Suprapubic skin (tissue), 3 donors: Measurements from ENCODE around the gene GPR149.

Source experiments
- POLR2AphosphoS5 ChIP-seq, 3 donors: sonication (generic); formaldehyde crosslinking; IDR thresholded peaks; one replicate each; pipeline ENCODE4 v1.6.1; 2017; ENCODE audit warnings: antibody characterized with exemption in 3 of 3
- TF ChIP-seq, protein P1 (sequence below), 2 donors: fragments of 200-600 bp in 1 of 2; fragments of 450-650 bp in 1 of 2; sonication (generic) in 1 of 2; IDR thresholded peaks; one replicate each; pipeline ENCODE4 v1.5.1; 2016 to 2019; ENCODE audit warnings: antibody characterized with exemption in 2 of 2, mild to moderate bottlenecking in 1 of 2, moderate library complexity in 1 of 2

GRCh38 chr3:154469585-154469984 lies 39.6 kb upstream of the GPR149 start:
- TF ChIP-seq POLR2AphosphoS5 (IDR thresholded peaks at IDR 0.05) = no peak
- TF ChIP-seq, protein P1, sequence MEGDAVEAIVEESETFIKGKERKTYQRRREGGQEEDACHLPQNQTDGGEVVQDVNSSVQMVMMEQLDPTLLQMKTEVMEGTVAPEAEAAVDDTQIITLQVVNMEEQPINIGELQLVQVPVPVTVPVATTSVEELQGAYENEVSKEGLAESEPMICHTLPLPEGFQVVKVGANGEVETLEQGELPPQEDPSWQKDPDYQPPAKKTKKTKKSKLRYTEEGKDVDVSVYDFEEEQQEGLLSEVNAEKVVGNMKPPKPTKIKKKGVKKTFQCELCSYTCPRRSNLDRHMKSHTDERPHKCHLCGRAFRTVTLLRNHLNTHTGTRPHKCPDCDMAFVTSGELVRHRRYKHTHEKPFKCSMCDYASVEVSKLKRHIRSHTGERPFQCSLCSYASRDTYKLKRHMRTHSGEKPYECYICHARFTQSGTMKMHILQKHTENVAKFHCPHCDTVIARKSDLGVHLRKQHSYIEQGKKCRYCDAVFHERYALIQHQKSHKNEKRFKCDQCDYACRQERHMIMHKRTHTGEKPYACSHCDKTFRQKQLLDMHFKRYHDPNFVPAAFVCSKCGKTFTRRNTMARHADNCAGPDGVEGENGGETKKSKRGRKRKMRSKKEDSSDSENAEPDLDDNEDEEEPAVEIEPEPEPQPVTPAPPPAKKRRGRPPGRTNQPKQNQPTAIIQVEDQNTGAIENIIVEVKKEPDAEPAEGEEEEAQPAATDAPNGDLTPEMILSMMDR (IDR thresholded peaks at IDR 0.05) = no peak
